ENCODE measurements around the gene MAPKAP1.

DNA sequence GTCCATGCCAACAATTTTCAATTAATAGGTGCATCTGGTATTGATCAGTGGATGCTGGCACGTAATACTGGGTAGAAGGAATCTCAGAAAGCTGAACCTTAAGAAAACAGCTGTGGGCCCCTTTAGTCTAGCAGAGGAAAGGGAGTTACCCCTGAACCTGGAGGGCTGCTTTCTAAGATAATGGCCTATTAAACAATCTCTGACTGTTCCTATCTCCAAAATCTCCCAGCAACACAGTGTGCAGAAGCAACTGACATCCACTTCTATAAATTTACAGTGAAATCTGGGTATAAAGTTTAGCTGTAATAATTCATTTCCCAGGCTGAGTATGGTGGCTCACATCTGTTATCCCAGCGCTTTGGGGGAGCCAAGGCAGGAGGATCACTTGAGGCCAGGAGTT is 198.8 kb downstream of the MAPKAP1 start:
- TF ChIP-seq, protein P1, sequence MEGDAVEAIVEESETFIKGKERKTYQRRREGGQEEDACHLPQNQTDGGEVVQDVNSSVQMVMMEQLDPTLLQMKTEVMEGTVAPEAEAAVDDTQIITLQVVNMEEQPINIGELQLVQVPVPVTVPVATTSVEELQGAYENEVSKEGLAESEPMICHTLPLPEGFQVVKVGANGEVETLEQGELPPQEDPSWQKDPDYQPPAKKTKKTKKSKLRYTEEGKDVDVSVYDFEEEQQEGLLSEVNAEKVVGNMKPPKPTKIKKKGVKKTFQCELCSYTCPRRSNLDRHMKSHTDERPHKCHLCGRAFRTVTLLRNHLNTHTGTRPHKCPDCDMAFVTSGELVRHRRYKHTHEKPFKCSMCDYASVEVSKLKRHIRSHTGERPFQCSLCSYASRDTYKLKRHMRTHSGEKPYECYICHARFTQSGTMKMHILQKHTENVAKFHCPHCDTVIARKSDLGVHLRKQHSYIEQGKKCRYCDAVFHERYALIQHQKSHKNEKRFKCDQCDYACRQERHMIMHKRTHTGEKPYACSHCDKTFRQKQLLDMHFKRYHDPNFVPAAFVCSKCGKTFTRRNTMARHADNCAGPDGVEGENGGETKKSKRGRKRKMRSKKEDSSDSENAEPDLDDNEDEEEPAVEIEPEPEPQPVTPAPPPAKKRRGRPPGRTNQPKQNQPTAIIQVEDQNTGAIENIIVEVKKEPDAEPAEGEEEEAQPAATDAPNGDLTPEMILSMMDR (IDR thresholded peaks at IDR 0.05) = no peak
- TF ChIP-seq POLR2A (IDR thresholded peaks at IDR 0.05) = no peak
- TF ChIP-seq POLR2AphosphoS5 (IDR thresholded peaks at IDR 0.05) = no peak
